H1 (cell line): Measurements from ENCODE around the gene GNAS.

ENCODE experiments used
- ATF3 ChIP-seq: IDR thresholded peaks from 2 replicates; pipeline ENCODE4 v1.6.1; 2011; ENCODE audit warnings: low read depth, mild to moderate bottlenecking, low read length; ENCODE audit not compliant: insufficient read depth
- CTCF ChIP-seq, 3 experiments: IDR thresholded peaks; 1 replicate in 2 of 3; 2 replicates in 1 of 3; pipeline versions ENCODE4 v1.5.1 to v1.6.1; 2011; ENCODE audit warnings: low read length in 3 of 3, mild to moderate bottlenecking in 3 of 3, inconsistent platforms in 2 of 3, low read depth in 1 of 3, moderate library complexity in 1 of 3; ENCODE audit not compliant: insufficient read depth in 1 of 3; ENCODE audit errors: control extremely low read depth in 1 of 3
- E2F6 ChIP-seq: IDR thresholded peaks from 2 replicates; pipeline ENCODE4 v1.6.1; 2012; ENCODE audit warnings: inconsistent platforms
- EP300 ChIP-seq, 2 experiments: IDR thresholded peaks; 1 replicate in 1 of 2; 2 replicates in 1 of 2; pipeline ENCODE4 v1.6.1; 2011 to 2012; ENCODE audit warnings: low read depth in 2 of 2, low read length in 2 of 2, mild to moderate bottlenecking in 2 of 2, borderline replicate concordance in 1 of 2, inconsistent platforms in 1 of 2, moderate library complexity in 1 of 2
- JUND ChIP-seq: IDR thresholded peaks from 2 replicates; pipeline ENCODE4 v1.6.1; 2011; ENCODE audit warnings: mild to moderate bottlenecking, improper control_type of control experiment, low read length
- KDM5A ChIP-seq: fragments of 200-600 bp; IDR thresholded peaks from 2 replicates; pipeline ENCODE4 v1.7.1; 2012; ENCODE audit warnings: mild to moderate bottlenecking, low read length, inconsistent platforms, mixed read lengths
- MAX ChIP-seq: IDR thresholded peaks from 2 replicates; pipeline ENCODE4 v1.6.1; 2012; ENCODE audit warnings: inconsistent platforms
- POLR2A ChIP-seq, 2 experiments: IDR thresholded peaks; 1 replicate in 1 of 2; 2 replicates in 1 of 2; pipeline ENCODE4 v1.6.1; 2011; ENCODE audit warnings: low read depth in 2 of 2, low read length in 2 of 2, mild to moderate bottlenecking in 2 of 2; ENCODE audit errors: control extremely low read depth in 1 of 2
- RXRA ChIP-seq: IDR thresholded peaks from 2 replicates; pipeline ENCODE4 v1.6.1; 2011; ENCODE audit warnings: low read depth, mild to moderate bottlenecking, low read length, moderate library complexity; ENCODE audit not compliant: insufficient read depth
- ZNF274 ChIP-seq: IDR thresholded peaks from 2 replicates; pipeline ENCODE4 v1.7.0; 2012; ENCODE audit warnings: low read length, borderline replicate concordance; ENCODE audit errors: extremely low read depth

- TF ChIP-seq CTCF (IDR thresholded peaks at IDR 0.05; ENCODE audit: control extremely low read depth in 1 of 3, insufficient read depth in 1 of 3, low read depth in 1 of 3, low read length in 3 of 3) (no peak), EP300 (IDR thresholded peaks at IDR 0.05; ENCODE audit: borderline replicate concordance in 1 of 2, low read depth in 2 of 2, low read length in 2 of 2) (no peak), MAX (no peak), KDM5A (no peak), E2F6 (no peak), ZNF274 (no peak), ATF3 (no peak), POLR2A (IDR thresholded peaks at IDR 0.05; ENCODE audit: control extremely low read depth in 1 of 2, low read depth in 2 of 2, low read length in 2 of 2) (no peak), JUND (no peak), RXRA (no peak)
Observed at GRCh38 chr20:58818586-58819285, 33.8 kb upstream of the GNAS start.
